ENCODE measurements around the gene FGF13.

Gene FGF13

GRCh38 chrX:138664016-138664415 lies 47.5 kb downstream of the FGF13 start:
- DNase-seq (ENCODE audit: low spot score) = no peak

GRCh38 chrX:138651494-138651893 lies 60.0 kb downstream of the FGF13 start:
- DNase-seq (ENCODE audit: low spot score) = no peak

GRCh38 chrX:138648568-138648967 lies 62.9 kb downstream of the FGF13 start:
- no peak for DNase-seq (ENCODE audit: low spot score)

- no peak for DNase-seq (ENCODE audit: low spot score)
Measured at GRCh38 chrX:138638996-138639395, 72.5 kb downstream of the FGF13 start.
